Glomerular visceral epithelial cell (primary cell): ENCODE results near the gene STAMBPL1.
"Not testable (repeated sequence)": the region's sequence is repeated elsewhere in the genome, so short reads cannot be mapped to it uniquely, and the experiment has no call there.

Source experiments
- DNase-seq: peaks from one replicate; pipeline ENCODE4 v3.0.0-alpha.2; 2016; ENCODE audit errors: extremely low spot score

The STAMBPL1 gene

GRCh38 chr10:88920198-88920597 is 40.2 kb downstream of the STAMBPL1 start:
- DNase-seq: no peak

GRCh38 chr10:88920986-88921593 is 41.0 kb downstream of the STAMBPL1 start:
- no peak for DNase-seq

DNA sequence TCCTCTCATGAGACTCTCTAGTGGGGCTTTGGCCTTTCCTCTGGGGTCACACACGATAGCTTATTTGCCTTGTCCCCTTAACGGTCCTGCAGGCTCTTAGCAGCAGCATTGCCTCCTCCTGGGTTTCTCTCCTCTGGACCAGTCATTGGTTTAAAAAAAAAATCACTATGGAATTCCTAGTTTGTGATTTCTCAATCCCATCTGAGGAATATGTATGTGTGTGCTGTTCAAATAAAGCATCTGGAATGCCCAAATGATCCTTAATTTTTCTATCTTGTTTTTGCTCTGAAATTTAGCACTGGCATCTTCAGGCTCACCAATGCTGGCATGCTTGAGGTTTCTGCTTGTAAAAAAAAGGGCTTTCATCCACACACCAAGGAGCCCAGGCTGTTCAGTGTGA is 42.0 kb downstream of the STAMBPL1 start:
- DNase-seq: no peak

DNA sequence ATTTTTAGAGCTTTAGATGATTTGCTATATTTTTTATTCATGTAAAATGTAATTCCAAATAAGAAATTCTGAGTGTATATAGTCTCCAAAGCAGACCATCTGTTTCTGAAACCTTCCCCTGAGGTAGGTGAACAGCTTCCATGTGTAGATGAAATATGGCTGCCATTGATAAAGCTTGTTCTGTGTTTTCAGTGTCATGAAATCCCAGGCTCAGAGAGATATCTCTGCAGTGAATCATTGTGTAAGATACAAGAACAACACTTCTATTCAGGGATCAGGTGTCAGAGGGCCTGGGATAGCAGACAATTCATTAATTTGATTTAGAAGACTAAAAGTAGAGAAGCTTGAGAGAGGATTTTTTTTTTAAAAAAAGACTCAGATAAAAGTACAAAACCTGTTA is 43.5 kb downstream of the STAMBPL1 start:
- DNase-seq: no peak

DNA sequence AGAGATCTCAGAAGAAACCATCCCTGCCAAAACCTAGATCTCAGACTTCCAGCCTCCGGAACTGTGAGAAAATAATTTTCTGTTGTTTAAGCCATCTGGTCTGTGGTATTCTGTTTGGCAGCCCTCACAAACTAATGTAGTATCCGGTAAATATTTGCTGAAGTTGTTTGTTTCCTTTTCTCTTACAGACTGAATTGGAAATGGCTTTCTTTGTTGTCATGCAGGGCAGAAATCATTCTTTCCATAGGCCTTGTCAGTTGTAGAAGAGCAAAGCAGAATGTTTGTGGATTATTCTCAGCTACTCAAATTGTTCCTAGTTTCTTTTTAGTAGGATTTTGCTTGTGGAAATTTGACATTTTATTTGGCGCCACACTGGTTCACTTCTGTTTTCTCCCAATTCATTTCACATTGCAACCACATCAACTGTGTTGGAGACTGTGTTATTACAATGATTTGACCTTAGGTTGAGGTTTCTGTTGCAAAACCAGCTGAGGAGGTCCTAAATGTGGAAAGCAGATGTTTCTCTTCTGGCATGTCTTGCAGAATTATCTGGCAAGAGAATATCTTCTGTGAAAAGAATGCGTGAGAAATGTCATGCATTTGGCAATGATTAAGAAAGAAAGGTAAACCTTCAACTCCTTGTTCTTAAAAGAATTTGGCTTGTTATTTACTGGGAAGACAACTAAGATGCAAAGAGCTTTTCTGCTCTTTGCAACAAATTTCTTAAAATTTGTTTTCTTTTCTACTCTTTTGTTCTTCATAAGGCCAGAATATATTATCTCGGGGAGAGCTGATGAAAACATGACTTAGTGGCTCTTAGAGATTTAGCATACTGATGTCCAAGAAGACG is 46.7 kb downstream of the STAMBPL1 start:
- no peak for DNase-seq

DNA sequence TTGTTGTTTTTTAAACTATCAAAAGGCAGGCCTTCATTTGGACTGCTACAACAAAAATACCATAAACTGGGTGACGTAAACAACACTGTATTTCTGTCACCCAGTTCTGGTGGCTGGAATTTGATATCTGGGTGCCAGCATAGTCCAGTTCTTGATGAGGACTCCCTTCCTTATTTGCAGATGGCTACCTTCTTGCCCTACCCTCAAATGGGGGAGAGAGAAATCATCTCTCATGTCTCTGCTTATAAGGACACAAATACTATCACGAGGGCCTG is 47.3 kb downstream of the STAMBPL1 start:
- DNase-seq: no peak

DNA sequence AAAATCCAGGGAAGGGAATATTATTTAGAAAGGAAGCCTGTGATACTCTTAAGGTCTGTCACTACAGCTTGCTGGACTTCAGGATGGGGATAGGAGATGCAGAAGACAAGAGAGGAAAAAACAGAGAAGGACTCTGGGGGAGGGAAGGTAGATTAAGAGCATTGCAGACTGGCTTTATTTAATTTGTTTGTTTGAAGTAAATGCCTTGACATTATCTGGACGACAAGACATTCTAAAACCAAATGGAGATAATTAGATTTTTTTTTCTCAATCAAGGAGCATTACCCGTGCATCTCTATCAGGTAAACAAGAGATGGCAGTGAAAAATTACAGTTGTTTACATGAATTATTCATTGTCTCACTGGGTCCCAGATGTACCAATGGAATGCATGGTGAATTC is 48.2 kb downstream of the STAMBPL1 start:
- no peak for DNase-seq

GRCh38 chr10:88931548-88931947 is 51.5 kb downstream of the STAMBPL1 start:
- DNase-seq: no peak

DNA sequence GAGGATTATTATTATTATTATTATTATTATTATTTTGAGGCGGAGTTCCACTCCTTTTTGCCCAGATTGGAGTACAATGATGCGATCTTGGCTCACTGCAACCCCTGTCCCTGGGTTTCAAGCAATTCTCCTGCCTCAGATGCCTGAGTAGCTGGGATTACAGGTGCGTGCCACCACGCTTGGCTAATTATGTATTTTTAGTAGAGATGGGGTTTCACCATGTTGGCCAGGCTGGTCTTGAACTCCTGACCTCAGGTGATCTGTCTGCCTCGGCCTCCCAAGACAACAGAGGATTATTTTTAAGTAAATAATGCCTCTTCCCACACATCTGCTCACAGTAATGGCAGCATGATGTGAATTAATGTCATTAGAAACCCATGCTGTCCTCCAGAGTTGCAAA is 52.0 kb downstream of the STAMBPL1 start:
- DNase-seq: not testable (repeated sequence)

DNA sequence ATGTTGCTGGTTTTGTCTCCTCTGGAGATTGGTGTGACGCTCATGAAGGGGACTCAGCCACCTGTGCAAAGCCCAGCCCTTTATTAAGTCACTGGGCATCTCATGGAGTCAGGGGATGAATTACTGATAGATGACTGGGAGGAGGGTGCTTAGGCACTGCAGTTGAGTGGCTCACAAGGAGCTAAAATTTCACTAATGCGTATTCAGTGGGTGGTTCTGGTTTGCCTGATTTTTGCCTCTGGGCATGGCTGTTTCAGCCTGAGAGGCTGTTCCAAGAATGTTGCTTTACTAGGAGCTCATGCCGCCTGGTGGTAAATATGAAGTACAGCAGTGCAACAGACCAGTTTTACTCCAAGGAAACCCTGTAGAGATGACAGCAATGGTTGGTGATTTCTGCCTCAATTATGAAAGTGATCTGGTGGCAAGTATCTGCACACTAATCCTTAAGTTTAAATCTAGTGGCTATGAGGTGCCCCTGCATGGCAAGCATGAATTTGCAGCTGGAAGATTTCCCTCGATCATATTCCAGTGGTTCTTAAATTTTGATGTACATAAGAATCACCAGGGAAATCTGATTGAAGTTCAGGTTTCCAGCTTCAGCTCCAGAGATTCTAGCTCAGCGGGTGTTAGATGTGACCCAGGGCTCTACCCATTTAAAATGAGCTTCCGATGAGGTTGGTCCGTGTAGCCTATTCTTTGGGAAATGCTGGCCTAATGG is 52.7 kb downstream of the STAMBPL1 start:
- DNase-seq: peak; percentile 68

DNA sequence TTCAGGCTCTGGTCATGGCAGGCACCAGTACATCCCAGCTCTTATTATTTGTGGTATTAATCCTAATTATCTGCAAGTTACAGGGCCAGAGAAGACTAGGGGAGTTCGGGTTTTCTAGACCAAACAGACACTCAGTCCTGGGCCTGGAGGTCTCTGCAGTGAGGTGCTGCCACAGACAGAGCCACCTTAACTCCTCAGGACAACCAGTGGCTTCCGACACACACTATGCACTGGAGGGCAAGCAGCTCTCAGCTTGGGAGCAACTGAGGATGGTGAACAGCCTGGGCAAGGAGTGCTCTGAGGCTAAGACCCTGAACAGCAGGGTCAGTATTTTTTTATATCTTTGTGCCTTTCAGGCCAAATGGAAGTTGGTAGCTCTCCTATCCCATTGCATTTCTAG is 53.5 kb downstream of the STAMBPL1 start:
- DNase-seq: no peak

DNA sequence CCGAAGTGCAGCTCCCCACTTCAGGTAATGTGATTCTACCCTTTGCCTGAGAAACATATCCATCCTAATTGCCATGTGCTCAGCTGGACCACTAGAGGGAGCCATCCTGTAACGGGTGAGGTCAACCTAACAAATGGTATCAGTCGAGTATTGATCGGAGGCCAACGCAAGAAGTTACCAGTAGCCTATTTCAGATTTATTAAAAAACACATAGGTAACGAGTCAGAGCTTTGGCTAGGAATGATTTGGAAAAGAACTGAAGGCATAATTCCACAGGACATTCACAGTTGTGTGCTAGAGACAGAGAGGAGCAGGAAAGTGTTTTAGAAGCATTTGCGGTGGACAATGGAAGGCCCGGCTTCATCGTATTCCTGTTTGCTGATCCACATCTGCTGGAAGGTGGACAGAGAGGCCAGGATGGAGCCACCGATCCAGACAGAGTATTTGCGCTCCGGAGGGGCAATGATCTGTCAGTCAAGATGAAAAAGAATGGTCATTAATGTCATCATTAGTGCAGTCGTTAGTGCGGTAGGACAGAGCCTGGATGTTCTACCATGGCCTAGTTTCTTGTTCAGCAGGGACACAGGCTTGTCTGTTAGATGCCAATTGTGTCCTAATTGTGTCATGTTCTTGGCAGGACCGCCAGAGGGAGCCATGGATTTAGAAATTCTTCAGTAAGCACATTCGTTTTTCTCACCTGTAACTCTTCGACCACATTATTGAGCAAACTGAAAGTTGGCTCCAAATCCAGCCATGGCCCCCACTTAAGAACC is 55.0 kb downstream of the STAMBPL1 start:
- peak; percentile 81 for DNase-seq

- no peak for DNase-seq
Measured at GRCh38 chr10:88936656-88937055, 56.6 kb downstream of the STAMBPL1 start.

DNA sequence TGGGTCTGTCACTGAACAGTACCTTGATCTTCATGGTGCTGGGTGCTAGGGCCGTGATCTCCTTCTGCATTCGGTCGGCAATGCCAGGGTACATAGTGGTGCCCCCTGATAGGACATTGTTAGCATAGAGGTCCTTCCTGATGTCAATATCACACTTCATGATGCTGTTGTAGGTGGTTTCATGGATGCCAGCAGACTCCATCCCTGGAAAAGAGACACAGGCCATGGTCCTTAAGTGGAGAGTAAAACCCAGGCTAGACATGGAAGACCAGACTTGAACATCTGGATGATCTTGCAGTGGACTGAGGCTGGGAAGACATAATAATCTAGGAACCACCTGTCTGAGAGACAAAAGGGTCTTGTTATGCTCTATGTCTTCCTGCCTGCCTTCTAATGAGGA is 58.0 kb downstream of the STAMBPL1 start:
- no peak for DNase-seq

DNA sequence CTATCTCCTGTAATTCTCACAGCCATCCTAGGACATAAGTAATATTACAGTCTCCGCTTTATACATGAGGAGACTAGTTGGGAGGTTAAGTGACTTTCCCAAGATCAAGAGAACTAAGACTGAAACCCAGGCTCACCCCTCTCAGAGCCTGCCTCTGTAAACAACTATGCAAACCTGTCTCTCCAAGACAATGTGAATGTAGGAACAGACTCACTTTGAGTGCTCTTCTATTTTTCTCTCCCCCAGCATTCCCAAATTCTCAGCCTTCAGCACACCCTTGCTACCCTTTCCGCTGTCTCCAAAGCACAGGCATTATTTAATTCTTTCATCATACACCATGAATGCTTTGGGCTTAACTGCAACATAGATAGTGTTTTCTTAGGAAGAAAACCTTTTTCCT is 58.9 kb downstream of the STAMBPL1 start:
- DNase-seq: no peak

DNA sequence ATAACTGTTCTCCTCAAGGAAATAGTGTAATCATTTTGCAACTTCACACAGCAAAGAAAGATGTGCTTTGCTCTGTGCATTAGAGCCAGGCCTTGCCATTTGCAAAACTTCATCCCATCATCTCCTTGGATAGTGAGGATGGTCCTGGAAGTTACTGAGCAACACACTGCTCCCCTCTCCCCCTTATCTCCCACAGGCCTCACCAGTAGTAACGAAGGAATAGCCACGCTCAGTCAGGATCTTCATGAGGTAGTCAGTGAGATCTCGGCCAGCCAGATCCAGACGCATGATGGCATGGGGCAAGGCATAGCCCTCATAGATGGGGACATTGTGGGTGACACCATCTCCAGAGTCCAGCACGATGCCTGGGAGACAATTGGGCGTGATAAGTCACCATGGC is 61.0 kb downstream of the STAMBPL1 start:
- no peak for DNase-seq

DNA sequence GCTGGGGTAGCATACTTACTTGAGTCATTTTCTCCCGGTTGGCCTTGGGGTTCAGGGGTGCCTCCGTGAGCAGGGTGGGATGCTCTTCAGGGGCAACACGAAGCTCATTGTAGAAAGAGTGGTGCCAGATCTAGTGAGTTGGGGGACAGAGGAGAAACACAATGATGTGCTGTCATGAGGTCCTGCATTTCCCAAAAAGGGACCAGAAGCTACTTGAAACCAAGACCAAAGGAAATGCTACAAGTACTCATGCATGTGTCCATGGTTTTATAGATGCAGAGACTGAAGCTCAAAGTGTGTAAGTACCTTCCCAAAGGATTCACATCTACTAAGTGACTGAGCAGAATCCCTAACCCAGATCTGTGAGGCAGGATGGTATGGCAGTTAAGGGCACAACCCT is 63.7 kb downstream of the STAMBPL1 start:
- DNase-seq: no peak

GRCh38 chr10:88944813-88945212 is 64.8 kb downstream of the STAMBPL1 start:
- DNase-seq: no peak

GRCh38 chr10:88946200-88946599 is 66.2 kb downstream of the STAMBPL1 start:
- no peak for DNase-seq

- no peak for DNase-seq
Measured at GRCh38 chr10:88946965-88947590, 67.0 kb downstream of the STAMBPL1 start.

DNA sequence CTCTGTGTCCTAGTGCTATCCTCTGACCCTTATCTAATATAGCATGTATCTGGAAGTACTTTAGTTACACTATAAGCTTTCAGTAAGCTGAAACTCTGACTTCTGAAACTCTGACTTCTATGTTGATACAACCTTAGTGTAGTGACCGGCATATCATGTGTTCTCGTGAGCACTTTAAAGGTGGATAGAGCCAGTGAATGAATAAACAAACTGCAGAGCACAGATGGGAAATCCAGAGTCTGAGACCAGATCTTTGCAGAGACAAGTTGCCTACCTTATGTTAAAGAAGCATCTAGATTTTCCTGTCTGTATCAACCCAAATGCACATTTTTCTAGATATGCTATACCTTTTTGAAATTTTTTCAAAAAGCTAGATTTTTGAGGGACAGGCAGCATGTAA is 69.0 kb downstream of the STAMBPL1 start:
- no peak for DNase-seq
